Airway epithelial cell (primary cell): ENCODE data around the gene TSPYL4. TPM values are rescaled to one million over a fixed set of nuclear protein-coding genes. Genes with fewer than 3 reads are reported as not detected.

Experiments
- total RNA-seq: library from RNA; depleted of rRNA; stranded (reverse); fragments of >200 nt; gene quantifications from 2 replicates; pipeline ENCODE4 v1.2.3, GENCODE V29; 2015

TSPYL4 gene
- 5.3 and 7.1 TPM in 2 replicates for total RNA-seq

GRCh38 chr6:116253505-116254296, at the start of gene TSPYL4:
Gene TSPYL4 (minus strand): TSS chr6:116254075. CDS start chr6:116254008, 67 bp downstream.

DNA sequence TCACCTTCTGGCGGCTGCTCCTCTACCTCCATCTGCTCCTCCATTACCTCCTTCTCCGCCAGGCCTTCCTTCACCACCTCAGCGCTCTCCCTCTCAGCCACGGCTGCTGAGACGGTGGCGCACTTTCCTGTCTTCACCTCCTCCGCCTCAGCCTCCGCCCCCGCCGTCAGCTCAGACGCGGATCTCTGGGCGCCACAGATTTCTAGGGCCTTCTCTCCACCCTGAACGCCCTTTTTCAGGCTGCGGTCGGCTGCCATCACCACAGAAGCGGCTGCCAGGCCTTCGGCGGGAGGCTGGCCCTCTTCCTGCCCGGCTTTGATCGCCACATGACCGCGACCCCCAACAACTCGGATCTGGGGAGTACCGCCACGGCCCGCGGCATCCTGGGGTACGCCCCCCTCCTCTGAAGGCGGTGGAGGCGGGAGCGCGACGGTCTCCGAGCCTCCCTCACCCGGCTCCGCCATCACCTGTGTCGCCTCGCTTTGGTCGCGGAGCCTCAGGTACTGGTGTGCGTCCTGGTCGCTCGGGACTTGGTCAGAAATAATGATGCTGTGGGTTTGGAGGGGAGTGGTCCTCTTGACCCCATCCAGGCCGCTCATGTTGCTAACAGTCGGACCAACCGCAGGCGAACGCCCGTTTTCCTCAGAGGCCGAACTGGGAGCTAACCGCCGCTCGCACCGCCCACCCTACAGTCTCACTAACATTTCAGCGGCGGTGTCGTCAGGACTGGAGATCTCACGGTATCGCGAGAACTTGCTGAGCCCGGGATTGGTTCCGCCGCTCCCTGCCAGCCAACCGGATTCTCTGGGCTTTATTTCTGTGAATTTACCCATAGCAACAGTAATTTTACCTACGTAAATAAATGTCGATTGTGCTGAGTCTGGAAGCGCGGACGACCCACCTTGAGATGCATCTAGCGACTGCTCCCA, 25.6 kb upstream of the TSPYL4 start, which contains the start of gene TSPYL1:
TSS of gene TSPYL1 (minus strand) at position 699 of the 929 bp plus-strand sequence. CDS start at position 599, 100 bp downstream.

Other genes with a start within 250 kb of the TSPYL4 start
- gene FRK, start 193.2 kb downstream of the TSPYL4 start, total RNA-seq, result 2.7 and 3.7 TPM in 2 replicates
- gene NT5DC1, start 153.2 kb downstream of the TSPYL4 start, total RNA-seq, result 5.9 and 7.9 TPM in 2 replicates
- gene COL10A1, start 127.9 kb downstream of the TSPYL4 start, total RNA-seq, result 0.14 TPM in 1 of 2 replicates, not detected in the other
- gene TSPYL1, start 25.9 kb upstream of the TSPYL4 start, total RNA-seq, result 74.5 and 89.2 TPM in 2 replicates
- gene DSE, start 116.9 kb upstream of the TSPYL4 start, total RNA-seq, result 51.7 and 60.5 TPM in 2 replicates
- 2.4 and 3.1 TPM in 2 replicates for gene CALHM6, start 207.3 kb upstream of the TSPYL4 start, total RNA-seq